Pancreas (tissue), 10 donors: ENCODE results near the gene SLC28A1. TPM values are rescaled to one million over a fixed set of nuclear protein-coding genes. Genes with fewer than 3 reads are reported as not detected.
"Not testable (repeated sequence)": the region's sequence is repeated elsewhere in the genome, so short reads cannot be mapped to it uniquely, and the experiment has no call there.

Experiments used
- ATAC-seq, 4 donors: fragments of 200-7000 bp; cut with Tn5 transposase; one replicate each; pipeline versions ENCODE4 v1.8.0 to v1.9.1; 2020; ENCODE audit warnings: mild to moderate bottlenecking in 4 of 4, moderate library complexity in 4 of 4
- DNase-seq, 6 donors: peaks; one replicate each; pipeline ENCODE4 v3.0.0-alpha.2; 2020
- FAIRE-seq: peaks from 2 replicates; lab custom pipeline; 2012; peaks lifted over from hg19 to GRCh38; lab: Jason Lieb, UNC
- H3K27ac ChIP-seq, 4 donors: fragments of 200-600 bp; sonication (generic); 1 replicate in 3 of 4; 2 replicates in 1 of 4; pipeline versions ENCODE4 v1.5.0 to v1.8.0; 2020
- H3K27me3 ChIP-seq, 4 donors: fragments of 200-600 bp; one replicate each; pipeline ENCODE4 v1.8.0; 2021
- H3K36me3 ChIP-seq, 3 donors: fragments of 200-600 bp; sonication (generic) in 1 of 3; one replicate each; pipeline versions ENCODE4 v1.5.0 to v1.8.0; 2020 to 2021
- H3K4me1 ChIP-seq, 3 donors: fragments of 200-600 bp; one replicate each; pipeline ENCODE4 v1.8.0; 2021
- H3K4me3 ChIP-seq, 4 donors: fragments of 200-600 bp; sonication (generic) in 2 of 4; one replicate each; pipeline versions ENCODE4 v1.5.0 to v1.8.0; 2020 to 2021
- H3K9me3 ChIP-seq, 4 donors: fragments of 200-600 bp; one replicate each; pipeline ENCODE4 v1.8.0; 2021
- WGBS, 2 donors: extraction: QIAGEN DNeasy Blood & Tissue Kit; methylation state at CpG; one replicate each; pipeline ENCODE4 v1.1.7; 2013; 5-methylcytosine and 5-hydroxymethylcytosine counted together
- intact Hi-C, 3 donors: fragments of 100-400 bp; cut with DNase I; formaldehyde crosslinking; loops; one replicate each; pipeline versions ENCODE4 v1.11.1 to v1.14.2; 2022
- polyA plus RNA-seq, 2 donors: library from polyadenylated mRNA; stranded (reverse); fragments of 200-250 nt; gene quantifications; one replicate each; pipeline ENCODE4 v1.2.3, GENCODE V29; 2013
- total RNA-seq, 6 donors: library from RNA; stranded (reverse); fragmentation: NEBNext Ultra II Directional in 4 of 6; extraction: Animal tissue kit (Norgen Biotek cat#: 25700) in 4 of 6; gene quantifications; one replicate each; pipeline versions ENCODE4 v1.2.1 to v1.2.4, GENCODE V29; 2021 to 2023
- TF ChIP-seq, protein P1 (sequence below), 4 donors: fragments of 200-600 bp; sonication (generic) in 3 of 4; IDR thresholded peaks; one replicate each; pipeline versions ENCODE4 v1.5.0 to v1.8.0; 2021; ENCODE audit warnings: antibody characterized with exemption in 4 of 4
- donor health status: healthy with polysubstance abuse.
- donor health status: DM: no; HTN: no; CAD: no; lungs with moderate emphysema.
- donor health status: DM: no; HTN: no; CAD: no.
- donor health status: control.
- donor health status: control.
- donor health status: Bipolar disorder and iron deficiency.
- donor health status: DM: yes; HTN: yes; CAD: no.
- donor health status: DM: no; HTN: no; CAD: no.
- donor health status: DM: no; HTN: no; CAD: no.
- donor health status: DM: yes; HTN: yes; CAD: no.

Gene SLC28A1
- total and polyA plus RNA-seq, 8 donors, result 0.02 to 0.21 (median 0.11) TPM; not detected in 3

- ATAC-seq, result no peak
- no peaks in the 10 kb centered on the region for H3K4me1 ChIP-seq
- TF ChIP-seq, protein P1, sequence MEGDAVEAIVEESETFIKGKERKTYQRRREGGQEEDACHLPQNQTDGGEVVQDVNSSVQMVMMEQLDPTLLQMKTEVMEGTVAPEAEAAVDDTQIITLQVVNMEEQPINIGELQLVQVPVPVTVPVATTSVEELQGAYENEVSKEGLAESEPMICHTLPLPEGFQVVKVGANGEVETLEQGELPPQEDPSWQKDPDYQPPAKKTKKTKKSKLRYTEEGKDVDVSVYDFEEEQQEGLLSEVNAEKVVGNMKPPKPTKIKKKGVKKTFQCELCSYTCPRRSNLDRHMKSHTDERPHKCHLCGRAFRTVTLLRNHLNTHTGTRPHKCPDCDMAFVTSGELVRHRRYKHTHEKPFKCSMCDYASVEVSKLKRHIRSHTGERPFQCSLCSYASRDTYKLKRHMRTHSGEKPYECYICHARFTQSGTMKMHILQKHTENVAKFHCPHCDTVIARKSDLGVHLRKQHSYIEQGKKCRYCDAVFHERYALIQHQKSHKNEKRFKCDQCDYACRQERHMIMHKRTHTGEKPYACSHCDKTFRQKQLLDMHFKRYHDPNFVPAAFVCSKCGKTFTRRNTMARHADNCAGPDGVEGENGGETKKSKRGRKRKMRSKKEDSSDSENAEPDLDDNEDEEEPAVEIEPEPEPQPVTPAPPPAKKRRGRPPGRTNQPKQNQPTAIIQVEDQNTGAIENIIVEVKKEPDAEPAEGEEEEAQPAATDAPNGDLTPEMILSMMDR (IDR thresholded peaks at IDR 0.05), result no peak
- H3K4me3 ChIP-seq, result no peak overlapping the region
- DNase-seq, result no peak
- H3K9me3 ChIP-seq, result no peaks in the 10 kb centered on the region
- intact Hi-C loops, result no loop called here
- H3K27ac ChIP-seq, result no peak overlapping the region
- no peaks in the 10 kb centered on the region for H3K36me3 ChIP-seq
- H3K27me3 ChIP-seq, result no peaks in the 10 kb centered on the region
- FAIRE-seq, result no peak
Measured at GRCh38 chr15:84876269-84876668, 8.2 kb upstream of the SLC28A1 start.

DNA sequence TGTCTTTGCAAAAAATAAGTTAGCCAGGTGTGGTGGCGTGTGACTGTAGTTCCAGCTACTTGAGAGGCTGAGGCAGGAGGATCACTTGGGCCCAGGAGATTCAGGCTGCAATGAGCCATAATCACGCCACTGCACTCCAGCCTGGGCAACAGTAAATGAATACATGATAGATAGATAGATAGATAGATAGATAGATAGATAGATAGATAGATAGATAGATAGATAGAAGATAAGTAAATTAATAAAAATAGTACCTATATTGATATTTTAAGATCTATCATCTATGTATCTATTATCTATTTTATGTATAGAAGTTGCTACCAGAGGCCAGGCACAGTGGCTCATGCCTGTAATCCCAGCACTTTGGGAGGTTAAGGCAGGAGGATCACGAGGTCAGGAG, 6.8 kb upstream of the SLC28A1 start:
- H3K27ac ChIP-seq, H3K4me3 ChIP-seq, H3K9me3 ChIP-seq, H3K27me3 ChIP-seq, H3K36me3 ChIP-seq, DNase-seq, intact Hi-C loops, ATAC-seq, FAIRE-seq, H3K4me1 ChIP-seq: not testable (repeated sequence)
- 75 to 90% methylated on average over 3 of the region's 3 CpGs for WGBS, 2 donors

GRCh38 chr15:84878504-84878903, 6.0 kb upstream of the SLC28A1 start:
- H3K27me3 ChIP-seq, result no peaks in the 10 kb centered on the region
- no peak overlapping the region for H3K4me3 ChIP-seq
- no peak overlapping the region for H3K27ac ChIP-seq
- no peaks in the 10 kb centered on the region for H3K9me3 ChIP-seq
- peaks cover 0 to 3% (median 0%) of the 10 kb centered on the region in 3 donors for H3K4me1 ChIP-seq
- ATAC-seq, result peak; percentile 65 to 92 (median 88)
- DNase-seq, result peak in 5 of 6 donors; percentile 49 to 77 (median 59)
- TF ChIP-seq, protein P1 (IDR thresholded peaks at IDR 0.05), result peak in 3 of 4 donors; percentile 44 to 60 (median 55)
- no peaks in the 10 kb centered on the region for H3K36me3 ChIP-seq
- WGBS, 2 donors, result 45 to 48% methylated on average over 4 of the region's 4 CpGs
- intact Hi-C loops, result no loop called here
- no peak for FAIRE-seq

GRCh38 chr15:84879088-84879780, 5.2 kb upstream of the SLC28A1 start:
- intact Hi-C loops, result no loop called here
- H3K9me3 ChIP-seq, result no peaks in the 10 kb centered on the region
- H3K36me3 ChIP-seq, result no peaks in the 10 kb centered on the region
- DNase-seq (peak in 1 of 6 donors; percentile 47), FAIRE-seq (no peak), ATAC-seq (no peak)
- TF ChIP-seq, protein P1 (IDR thresholded peaks at IDR 0.05), result no peak
- no peak overlapping the region for H3K27ac ChIP-seq
- 68 to 78% methylated on average over 11 of the region's 11 CpGs for WGBS, 2 donors
- no peak overlapping the region for H3K4me3 ChIP-seq
- no peaks in the 10 kb centered on the region for H3K27me3 ChIP-seq
- peaks cover 0 to 3% (median 0%) of the 10 kb centered on the region in 3 donors for H3K4me1 ChIP-seq

- no peak overlapping the region for H3K4me3 ChIP-seq
- no peak for ATAC-seq
- no peak for FAIRE-seq
- no peak overlapping the region for H3K27ac ChIP-seq
- no peak for DNase-seq
- H3K9me3 ChIP-seq, result no peaks in the 10 kb centered on the region
- TF ChIP-seq, protein P1 (IDR thresholded peaks at IDR 0.05), result no peak
- H3K4me1 ChIP-seq, result peaks cover 0 to 3% (median 0%) of the 10 kb centered on the region in 3 donors
- intact Hi-C loops, result loop anchor here in 1 of 3 donors (5.0 kb wide), 1 partner anchor 58 kb away; no protein-coding TSS in a partner anchor
- WGBS, 2 donors, result 66 to 81% methylated on average over 3 of the region's 3 CpGs
- H3K36me3 ChIP-seq, result no peaks in the 10 kb centered on the region
- no peaks in the 10 kb centered on the region for H3K27me3 ChIP-seq
Measured at GRCh38 chr15:84880007-84880406, 4.5 kb upstream of the SLC28A1 start.
